ENCODE measurements around the gene KDELR1. TPM values are rescaled to one million over a fixed set of nuclear protein-coding genes. Genes with fewer than 3 reads are reported as not detected.

Gene KDELR1
- total and polyA plus RNA-seq, 2 of the 13 experiments (the other 11 are each of a cell fraction or from before 2014, with no cell fraction given) = 134 to 185 TPM

GRCh38 chr19:48362716-48363499, 28.4 kb downstream of the KDELR1 start (continued):
- TF ChIP-seq ZNF512 (CRISPR knock-in tag; IDR thresholded peaks at IDR 0.05) (no peak), ZBTB14 (CRISPR knock-in tag; IDR thresholded peaks at IDR 0.05) (no peak), ZNF891 (CRISPR knock-in tag; IDR thresholded peaks at IDR 0.05) (no peak), ZFY (CRISPR knock-in tag; IDR thresholded peaks at IDR 0.05) (peak; percentile 85), YEATS4 (CRISPR knock-in tag; IDR thresholded peaks at IDR 0.05; ENCODE audit: borderline replicate concordance) (no peak), TBX2 (CRISPR knock-in tag; IDR thresholded peaks at IDR 0.05; ENCODE audit: borderline replicate concordance) (no peak), BRF2 (CRISPR knock-in tag; IDR thresholded peaks at IDR 0.05) (no peak), ZNF788 (CRISPR knock-in tag; IDR thresholded peaks at IDR 0.05; ENCODE audit: borderline replicate concordance) (no peak), ZNF503 (CRISPR knock-in tag; IDR thresholded peaks at IDR 0.05) (no peak), TOE1 (CRISPR knock-in tag; IDR thresholded peaks at IDR 0.05) (no peak), HOXA9 (CRISPR knock-in tag; IDR thresholded peaks at IDR 0.05; ENCODE audit: borderline replicate concordance) (no peak), SCMH1 (CRISPR knock-in tag; IDR thresholded peaks at IDR 0.05; ENCODE audit: borderline replicate concordance) (no peak)

Measured in HepG2 (cell line).